Neural cell (in vitro differentiated cells): Measurements from ENCODE around the gene APBB2. TPM values are rescaled to one million over a fixed set of nuclear protein-coding genes. Genes with fewer than 3 reads are reported as not detected.

Experiments used
- H2AFZ ChIP-seq: fragments of 200-600, 300-800 bp; sonication (generic), shearing (Covaris generic); 2 replicates; pipeline ENCODE4 v1.6.0; 2014; ENCODE audit warnings: low read depth, mild to moderate bottlenecking, antibody characterized with exemption, low read length, moderate library complexity
- H3F3A ChIP-seq: fragments of 200-600 bp; shearing (Covaris generic); 2 replicates; pipeline ENCODE4 v1.6.1; 2016; ENCODE audit warnings: mild to moderate bottlenecking, moderate library complexity, mixed read lengths, antibody characterized with exemption, low read length; ENCODE audit not compliant: insufficient read depth, poor library complexity, severe bottlenecking
- H3K27ac ChIP-seq: fragments of 200-600, 300-800 bp; sonication (generic), shearing (Covaris generic); 2 replicates; pipeline ENCODE4 v1.5.1; 2014; ENCODE audit warnings: mild to moderate bottlenecking, low read length, moderate library complexity
- H3K27me3 ChIP-seq: fragments of 300-800, 200-600 bp; sonication (generic), shearing (Covaris generic); 2 replicates; pipeline ENCODE4 v1.6.0; 2014; ENCODE audit warnings: mild to moderate bottlenecking, low read depth, low read length, moderate library complexity; ENCODE audit not compliant: insufficient read depth
- H3K36me3 ChIP-seq: fragments of 300-800, 200-600 bp; sonication (generic), shearing (Covaris generic); 2 replicates; pipeline ENCODE4 v1.5.1; 2014; ENCODE audit warnings: mild to moderate bottlenecking, antibody characterized with exemption, low read length, moderate library complexity; ENCODE audit not compliant: insufficient read depth
- H3K4me2 ChIP-seq: fragments of 300-800, 200-600 bp; sonication (generic), shearing (Covaris generic); 2 replicates; pipeline ENCODE4 v1.6.0; 2014; ENCODE audit warnings: mild to moderate bottlenecking, low read length
- H3K4me3 ChIP-seq: fragments of 300-800, 200-600 bp; sonication (generic), shearing (Covaris generic); 2 replicates; pipeline ENCODE4 v1.5.1; 2014; ENCODE audit warnings: mild to moderate bottlenecking, low read length, moderate library complexity
- H3K79me2 ChIP-seq: fragments of 200-600 bp; shearing (Covaris generic); replicated peaks from 2 replicates; pipeline ENCODE4 v1.6.0; 2014; ENCODE audit warnings: mild to moderate bottlenecking, low read length, moderate library complexity; ENCODE audit not compliant: insufficient read depth
- H3K9ac ChIP-seq: fragments of 300-800, 200-600 bp; sonication (generic), shearing (Covaris generic); 2 replicates; pipeline ENCODE4 v1.6.1; 2016; ENCODE audit warnings: mild to moderate bottlenecking, low read length, mixed read lengths
- H3K9me2 ChIP-seq: fragments of 200-600 bp; shearing (Covaris generic); 2 replicates; pipeline ENCODE4 v1.6.1; 2016; ENCODE audit warnings: mild to moderate bottlenecking, low read length, mixed read lengths; ENCODE audit not compliant: insufficient read depth
- H3K9me3 ChIP-seq: fragments of 200-600, 300-800 bp; sonication (generic), shearing (Covaris generic); 2 replicates; pipeline ENCODE4 v1.6.1; 2016; ENCODE audit warnings: mild to moderate bottlenecking, mixed run types, low read length, moderate library complexity, mixed read lengths
- H4K20me1 ChIP-seq: fragments of 200-600 bp; shearing (Covaris generic); 2 replicates; pipeline ENCODE4 v1.6.1; 2016; ENCODE audit warnings: mild to moderate bottlenecking, mixed run types; ENCODE audit not compliant: insufficient read depth
- CTCF ChIP-seq: fragments of 450-650 bp; IDR thresholded peaks from 2 replicates; pipeline ENCODE4 v1.5.1; 2014; ENCODE audit warnings: antibody characterized with exemption, mild to moderate bottlenecking, moderate library complexity; ENCODE audit not compliant: poor library complexity, severe bottlenecking
- EP300 ChIP-seq: fragments of 450-650 bp; conservative IDR thresholded peaks from 2 replicates; pipeline ENCODE4 v1.6.1; 2014; ENCODE audit warnings: antibody characterized with exemption, mild to moderate bottlenecking, moderate library complexity; ENCODE audit not compliant: poor library complexity, severe bottlenecking
- EZH2 ChIP-seq: fragments of 200-600, 300-800 bp; shearing (Covaris generic), sonication (generic); IDR thresholded peaks from 2 replicates; pipeline ENCODE4 v1.6.1; 2014; ENCODE audit warnings: antibody characterized with exemption, low read length, borderline replicate concordance, mild to moderate bottlenecking; ENCODE audit not compliant: insufficient read depth, poor library complexity, severe bottlenecking
- MXI1 ChIP-seq: fragments of 450-650 bp; conservative IDR thresholded peaks from 2 replicates; pipeline ENCODE4 v1.6.1; 2014; ENCODE audit warnings: antibody characterized with exemption, mild to moderate bottlenecking; ENCODE audit not compliant: poor library complexity, severe bottlenecking
- POLR2AphosphoS5 ChIP-seq: IDR thresholded peaks from 2 replicates; pipeline ENCODE4 v1.6.1; 2012
- RAD21 ChIP-seq: fragments of 450-650 bp; conservative IDR thresholded peaks from 2 replicates; pipeline ENCODE4 v1.6.1; 2014; ENCODE audit warnings: antibody characterized with exemption, mild to moderate bottlenecking, moderate library complexity
- REST ChIP-seq: IDR thresholded peaks from 2 replicates; pipeline ENCODE4 v1.6.1; 2012; ENCODE audit warnings: borderline replicate concordance
- SMC3 ChIP-seq: fragments of 450-650 bp; conservative IDR thresholded peaks from 2 replicates; pipeline ENCODE4 v1.6.1; 2014; ENCODE audit warnings: antibody characterized with exemption, mild to moderate bottlenecking, moderate library complexity; ENCODE audit not compliant: poor library complexity
- TAF1 ChIP-seq: IDR thresholded peaks from 2 replicates; pipeline ENCODE4 v1.6.1; 2012; ENCODE audit warnings: low read depth
- polyA plus RNA-seq: library from polyadenylated mRNA; depleted of rRNA; stranded (reverse); fragments of >200 nt; gene quantifications from 2 replicates; pipeline ENCODE4 v1.2.3, GENCODE V29; 2014

Gene APBB2
- polyA plus RNA-seq, 1 donor from 2014 or later = 41.9 TPM

- Histone ChIP-seq H3K27me3 (no peaks in the 10 kb centered on the region), H3K4me3 (no peak overlapping the region), H3K79me2 (peaks cover 21% of the 10 kb centered on the region), H3F3A (no peaks in the 10 kb centered on the region), H4K20me1 (no peaks in the 10 kb centered on the region), H3K27ac (no peak overlapping the region), H3K9me2 (no peaks in the 10 kb centered on the region), H3K9me3 (no peaks in the 10 kb centered on the region), H3K36me3 (no peaks in the 10 kb centered on the region), H3K9ac (no peak overlapping the region), H2AFZ (no peak overlapping the region), H3K4me2 (no peak overlapping the region)
- no peak for TF ChIP-seq MXI1
- no peak for TF ChIP-seq POLR2AphosphoS5
- no peak for TF ChIP-seq EZH2
- no peak for TF ChIP-seq CTCF
- no peak for TF ChIP-seq REST
- TF ChIP-seq SMC3 = no peak
- no peak for TF ChIP-seq RAD21
- no peak for TF ChIP-seq TAF1
- TF ChIP-seq EP300 = no peak
Measured at GRCh38 chr4:41202820-41203568, 11.3 kb downstream of the APBB2 start.

- Histone ChIP-seq H4K20me1 (no peaks in the 10 kb centered on the region), H3F3A (no peaks in the 10 kb centered on the region), H3K9me2 (no peaks in the 10 kb centered on the region), H3K27ac (no peak overlapping the region), H2AFZ (no peak overlapping the region), H3K9me3 (no peaks in the 10 kb centered on the region), H3K36me3 (no peaks in the 10 kb centered on the region), H3K9ac (no peak overlapping the region), H3K79me2 (peaks cover 21% of the 10 kb centered on the region), H3K4me3 (no peak overlapping the region), H3K4me2 (no peak overlapping the region), H3K27me3 (no peaks in the 10 kb centered on the region)
- no peak for TF ChIP-seq POLR2AphosphoS5
- TF ChIP-seq TAF1 = no peak
- TF ChIP-seq SMC3 = no peak
- no peak for TF ChIP-seq REST
- TF ChIP-seq MXI1 = no peak
- no peak for TF ChIP-seq CTCF
- no peak for TF ChIP-seq EZH2
- no peak for TF ChIP-seq RAD21
- no peak for TF ChIP-seq EP300
Measured at GRCh38 chr4:41202356-41202755, 12.0 kb downstream of the APBB2 start.
